KOPT-K1 (cell line): ENCODE data around the gene IL12RB1.
"Not testable (repeated sequence)": the region's sequence is repeated elsewhere in the genome, so short reads cannot be mapped to it uniquely, and the experiment has no call there.

Source experiments
- H3K27ac ChIP-seq: fragments of 200-600 bp; sonication (generic); 2 replicates; pipeline ENCODE4 v1.5.1; 2016; ENCODE audit warnings: antibody characterized with exemption, mild to moderate bottlenecking, low read depth, low read length; ENCODE audit not compliant: poor library complexity, severe bottlenecking
- H3K36me3 ChIP-seq: fragments of 200-600 bp; sonication (generic); 2 replicates; pipeline ENCODE4 v1.5.1; 2017; ENCODE audit warnings: antibody characterized with exemption, mild to moderate bottlenecking, low read length, moderate library complexity; ENCODE audit not compliant: insufficient read depth
- H3K9me3 ChIP-seq: fragments of 200-600 bp; sonication (generic); 2 replicates; pipeline ENCODE4 v1.5.1; 2017; ENCODE audit warnings: antibody characterized with exemption, low read length, mild to moderate bottlenecking; ENCODE audit not compliant: insufficient read depth, poor library complexity, severe bottlenecking

Gene IL12RB1

DNA sequence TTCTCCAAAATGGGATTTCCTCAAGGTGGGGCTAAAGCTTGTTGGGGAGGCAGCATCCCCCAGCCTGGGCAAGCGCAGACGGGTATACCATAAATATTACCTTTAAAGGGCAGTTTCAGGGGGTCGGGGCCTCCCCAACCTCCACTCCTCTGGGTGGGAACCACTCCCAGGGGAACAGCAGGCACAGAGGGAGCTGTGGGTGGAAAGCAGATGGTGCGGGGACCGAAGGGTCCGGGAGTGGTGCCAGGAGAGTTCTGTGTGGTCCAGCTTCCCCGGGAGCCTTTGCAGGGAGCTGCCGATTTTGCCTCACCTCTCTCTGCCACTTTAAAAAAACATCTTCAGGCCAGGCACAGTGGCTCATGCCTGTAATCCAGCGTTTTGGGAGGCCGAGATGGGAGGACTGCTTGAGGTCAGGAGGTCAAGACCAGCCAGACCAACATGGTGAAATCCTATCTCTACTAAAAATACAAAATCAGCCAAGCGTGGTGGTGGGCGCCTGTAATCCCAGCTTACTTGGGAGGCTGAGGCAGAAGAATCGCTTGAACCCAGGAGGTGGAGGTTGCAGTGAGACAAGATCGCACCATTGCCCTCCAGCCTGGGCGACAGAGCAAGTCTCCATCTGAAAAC lies 16.3 kb upstream of the IL12RB1 start:
- Histone ChIP-seq H3K9me3 (no peaks in the 10 kb centered on the region), H3K27ac (no peak overlapping the region), H3K36me3 (no peaks in the 10 kb centered on the region)

- Histone ChIP-seq H3K36me3 (no peaks in the 10 kb centered on the region), H3K9me3 (no peaks in the 10 kb centered on the region), H3K27ac (no peak overlapping the region)
These were observed 14.5 kb upstream of the IL12RB1 start for GRCh38 chr19:18101268-18101667.

- Histone ChIP-seq H3K27ac (no peak overlapping the region), H3K9me3 (no peaks in the 10 kb centered on the region)
These were observed 14.0 kb upstream of the IL12RB1 start for GRCh38 chr19:18100710-18101109.

GRCh38 chr19:18099623-18099995 lies 12.9 kb upstream of the IL12RB1 start:
- H3K9me3 ChIP-seq = no peaks in the 10 kb centered on the region
- no peak overlapping the region for H3K27ac ChIP-seq

More at GRCh38 chr19:18100710-18101109, 14.0 kb upstream of the IL12RB1 start:
- H3K36me3 ChIP-seq = no peaks in the 10 kb centered on the region

GRCh38 chr19:18098891-18099622 lies 12.3 kb upstream of the IL12RB1 start:
- Histone ChIP-seq H3K36me3 (no peaks in the 10 kb centered on the region), H3K9me3 (no peaks in the 10 kb centered on the region), H3K27ac (peak overlapping the region; percentile 4)

More at GRCh38 chr19:18099623-18099995, 12.9 kb upstream of the IL12RB1 start:
- H3K36me3 ChIP-seq = no peaks in the 10 kb centered on the region

DNA sequence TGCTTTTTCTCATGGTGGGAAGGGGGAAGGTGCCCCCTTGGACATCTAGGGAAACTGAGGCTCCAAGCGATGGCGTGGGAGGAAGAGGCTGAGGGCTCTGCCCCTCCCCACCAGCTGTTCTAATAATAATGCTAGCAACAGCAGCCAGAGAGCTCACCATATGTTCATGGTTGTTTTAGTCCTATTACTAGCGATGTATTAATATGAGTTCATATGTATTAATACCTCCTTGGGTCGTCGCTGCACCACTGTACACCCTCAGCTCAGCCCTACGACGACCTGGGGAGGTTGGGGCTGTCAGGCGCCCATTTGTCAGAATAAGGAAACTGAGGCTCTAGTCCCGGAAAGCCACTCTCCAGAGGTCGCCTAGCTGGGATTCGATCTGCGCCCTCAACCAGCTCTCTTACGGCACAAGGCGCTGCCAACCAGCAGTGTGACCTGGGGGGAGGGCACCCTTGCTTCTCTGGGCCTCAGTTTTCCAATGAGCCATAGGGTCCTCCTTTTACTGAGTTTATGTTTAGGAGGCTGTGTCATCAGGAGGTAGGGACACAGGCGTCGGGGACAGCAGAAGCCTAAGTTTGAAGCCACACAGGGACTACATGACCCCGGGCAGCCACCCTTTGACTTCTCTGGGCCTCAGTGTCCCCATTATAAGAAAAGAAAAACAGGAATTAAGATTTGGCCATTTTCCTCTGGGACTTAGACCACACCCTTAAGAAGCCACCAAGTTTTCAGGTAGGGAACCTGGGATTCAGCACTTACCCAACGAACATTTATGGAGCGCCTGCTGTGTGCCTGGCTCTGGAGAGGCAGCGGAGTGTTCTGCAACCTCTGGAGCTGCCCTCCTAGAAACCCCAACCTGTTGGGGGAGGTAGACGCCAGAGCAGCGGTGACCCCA lies 11.5 kb upstream of the IL12RB1 start:
- Histone ChIP-seq H3K9me3 (no peaks in the 10 kb centered on the region), H3K27ac (peak overlapping the region; percentile 38), H3K36me3 (no peaks in the 10 kb centered on the region)

GRCh38 chr19:18097217-18097992 lies 10.7 kb upstream of the IL12RB1 start, which contains the start of gene MAST3:
Gene MAST3, plus strand, starts transcription at chr19:18097778. Its CDS starts 15 bp downstream, at chr19:18097793.
- Histone ChIP-seq H3K36me3 (no peaks in the 10 kb centered on the region), H3K9me3 (no peaks in the 10 kb centered on the region), H3K27ac (peak within 1 kb of the TSS; percentile 38)

DNA sequence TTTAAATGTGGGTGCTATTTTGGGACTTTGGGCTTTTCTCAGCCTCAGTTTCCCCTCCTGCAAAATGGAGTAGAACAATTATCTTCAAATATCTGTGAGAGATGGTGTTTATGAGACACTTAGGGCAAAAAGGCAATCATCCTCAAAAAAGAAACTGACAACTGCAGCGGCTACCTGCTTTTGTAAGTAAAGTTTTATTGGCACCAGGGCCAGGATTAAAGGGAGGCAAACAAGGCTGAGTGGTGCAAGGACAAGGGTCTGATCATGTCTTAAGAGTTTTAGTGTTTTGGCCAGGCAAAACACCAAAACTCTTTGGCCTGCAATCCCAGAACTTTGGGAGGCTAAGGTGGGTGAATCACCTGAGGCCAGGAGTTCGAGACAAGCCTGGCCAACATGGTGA lies 9.5 kb upstream of the IL12RB1 start:
- no peaks in the 10 kb centered on the region for H3K36me3 ChIP-seq
- no peak overlapping the region for H3K27ac ChIP-seq
- no peaks in the 10 kb centered on the region for H3K9me3 ChIP-seq

DNA sequence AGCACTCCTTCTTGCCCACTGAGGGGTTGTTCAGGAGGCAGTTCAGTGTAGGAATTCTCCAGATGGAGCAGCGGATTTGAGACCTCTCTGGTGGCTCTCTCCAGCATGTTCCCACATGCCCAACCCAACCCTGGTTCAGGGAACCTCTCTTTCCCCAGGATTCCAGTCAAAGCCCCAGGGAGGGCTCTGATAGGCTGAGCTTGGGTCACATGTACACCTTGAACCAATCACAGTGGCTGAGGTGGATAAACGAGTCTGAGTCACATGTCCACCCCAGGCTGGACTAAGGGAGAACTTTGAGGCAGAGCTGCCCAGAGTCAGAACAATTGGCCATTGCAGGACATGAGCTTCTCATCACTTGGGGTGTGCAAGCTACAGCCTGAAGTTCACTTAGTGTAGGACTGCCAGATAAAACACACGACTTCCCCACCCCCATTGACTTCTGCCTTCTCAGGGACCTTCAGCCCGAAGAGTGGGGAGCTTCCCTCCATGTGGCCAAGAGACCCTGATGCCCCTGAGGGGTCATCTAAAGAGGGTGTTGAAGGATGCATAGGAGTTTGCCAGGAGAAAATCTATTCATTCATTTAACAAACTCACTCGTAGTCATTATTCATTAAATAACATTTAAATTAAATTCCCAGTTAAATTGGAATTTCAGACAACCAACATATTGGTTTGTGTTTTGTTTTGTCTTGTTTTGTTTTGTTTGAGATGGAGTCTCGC lies 6.9 kb upstream of the IL12RB1 start:
- no peaks in the 10 kb centered on the region for H3K36me3 ChIP-seq
- no peak overlapping the region for H3K27ac ChIP-seq
- no peaks in the 10 kb centered on the region for H3K9me3 ChIP-seq

DNA sequence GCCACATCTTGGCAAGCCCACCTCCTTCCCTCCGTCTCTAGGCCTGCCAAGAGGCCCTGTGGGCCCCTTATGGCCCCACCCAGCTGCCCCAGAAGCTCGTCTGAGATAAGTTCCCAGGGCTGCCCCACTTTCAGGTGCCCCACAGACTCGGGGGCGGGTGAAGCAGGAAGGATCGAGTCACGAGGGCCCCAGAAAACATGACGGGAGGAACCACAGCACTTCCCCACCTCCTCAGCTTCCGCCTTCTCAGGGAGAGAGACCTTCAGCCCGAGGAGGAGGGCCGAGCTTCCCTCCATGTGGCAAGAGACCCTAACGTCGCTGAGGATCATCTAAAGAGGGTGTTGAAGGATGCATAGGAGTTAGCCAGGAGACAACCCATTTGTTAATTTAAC lies 4.5 kb upstream of the IL12RB1 start:
- no peaks in the 10 kb centered on the region for H3K36me3 ChIP-seq
- H3K9me3 ChIP-seq = no peaks in the 10 kb centered on the region
- H3K27ac ChIP-seq = peak overlapping the region; percentile 75

- peak overlapping the region; percentile 75 for H3K27ac ChIP-seq
- no peaks in the 10 kb centered on the region for H3K9me3 ChIP-seq
These were observed 3.9 kb upstream of the IL12RB1 start for GRCh38 chr19:18090545-18091216.

GRCh38 chr19:18089726-18090125 lies 3.0 kb upstream of the IL12RB1 start:
- Histone ChIP-seq H3K36me3 (no peaks in the 10 kb centered on the region), H3K9me3 (no peaks in the 10 kb centered on the region), H3K27ac (peak overlapping the region; percentile 75)

More at GRCh38 chr19:18090545-18091216, 3.9 kb upstream of the IL12RB1 start:
- no peaks in the 10 kb centered on the region for H3K36me3 ChIP-seq

DNA sequence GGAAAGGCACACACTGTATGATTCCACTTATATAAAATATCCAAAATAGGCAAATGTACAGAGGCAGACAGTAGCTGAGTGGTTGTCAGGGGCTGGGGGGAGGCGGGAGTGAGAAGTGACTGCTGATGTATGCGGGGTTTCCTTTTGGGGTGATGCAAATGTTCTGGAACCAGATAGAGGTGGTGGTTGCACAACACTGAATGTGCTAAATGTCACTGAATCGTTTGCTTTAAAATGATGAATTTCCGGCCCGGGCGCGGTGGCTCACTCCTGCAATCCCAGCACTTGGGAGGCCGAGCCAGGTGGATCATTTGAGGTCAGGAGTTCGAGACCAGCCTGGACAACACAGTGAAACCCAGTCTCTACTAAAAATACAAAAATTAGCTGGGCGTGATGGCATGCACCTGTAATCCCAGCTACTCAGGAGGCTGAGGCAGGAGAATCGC lies 2.4 kb upstream of the IL12RB1 start:
- H3K9me3 ChIP-seq, H3K36me3 ChIP-seq: not testable (repeated sequence)
- peak overlapping the region; percentile 75 for H3K27ac ChIP-seq
